PC-3 (cell line): ENCODE results near the gene TP53TG3B.
"Not testable (repeated sequence)": the region's sequence is repeated elsewhere in the genome, so short reads cannot be mapped to it uniquely, and the experiment has no call there.

Source experiments
- EZH2 ChIP-seq: fragments of 300-600 bp; sonication (generic); IDR thresholded peaks from one replicate; pipeline ENCODE4 v1.6.1; 2017; ENCODE audit warnings: antibody characterized with exemption, mild to moderate bottlenecking, low read length; ENCODE audit not compliant: unreplicated experiment
- EZH2phosphoT487 ChIP-seq: fragments of 300-600 bp; sonication (generic); IDR thresholded peaks from 2 replicates; pipeline ENCODE4 v1.6.1; 2018; ENCODE audit warnings: mild to moderate bottlenecking, antibody characterized with exemption, low read length, borderline replicate concordance
- TF ChIP-seq, protein P1 (sequence below): fragments of 300-600 bp; sonication (generic); conservative IDR thresholded peaks from 2 replicates; pipeline ENCODE4 v1.5.1; 2017; ENCODE audit warnings: antibody characterized with exemption, low read depth, mild to moderate bottlenecking, low read length

DNA sequence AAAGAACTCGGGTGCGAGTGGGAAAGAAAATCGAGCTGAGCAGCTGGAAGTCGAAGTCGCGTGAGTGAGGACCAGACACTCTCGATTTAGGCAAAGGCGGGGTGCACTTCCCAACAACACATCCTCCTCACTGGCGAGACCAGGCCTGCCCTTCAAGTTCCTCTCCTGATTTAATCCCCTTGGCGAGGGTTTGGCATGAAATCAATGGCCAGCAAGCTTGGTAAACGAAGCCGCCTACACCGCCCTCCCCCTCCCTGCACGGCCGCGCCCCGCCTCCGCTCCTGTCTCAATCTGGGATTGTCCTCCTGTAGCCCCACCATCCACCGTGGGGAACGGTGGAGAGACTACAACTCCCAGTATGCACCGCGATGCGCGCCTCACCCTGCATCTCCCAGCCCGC, at the start of gene TP53TG3B:
- TF ChIP-seq, protein P1, sequence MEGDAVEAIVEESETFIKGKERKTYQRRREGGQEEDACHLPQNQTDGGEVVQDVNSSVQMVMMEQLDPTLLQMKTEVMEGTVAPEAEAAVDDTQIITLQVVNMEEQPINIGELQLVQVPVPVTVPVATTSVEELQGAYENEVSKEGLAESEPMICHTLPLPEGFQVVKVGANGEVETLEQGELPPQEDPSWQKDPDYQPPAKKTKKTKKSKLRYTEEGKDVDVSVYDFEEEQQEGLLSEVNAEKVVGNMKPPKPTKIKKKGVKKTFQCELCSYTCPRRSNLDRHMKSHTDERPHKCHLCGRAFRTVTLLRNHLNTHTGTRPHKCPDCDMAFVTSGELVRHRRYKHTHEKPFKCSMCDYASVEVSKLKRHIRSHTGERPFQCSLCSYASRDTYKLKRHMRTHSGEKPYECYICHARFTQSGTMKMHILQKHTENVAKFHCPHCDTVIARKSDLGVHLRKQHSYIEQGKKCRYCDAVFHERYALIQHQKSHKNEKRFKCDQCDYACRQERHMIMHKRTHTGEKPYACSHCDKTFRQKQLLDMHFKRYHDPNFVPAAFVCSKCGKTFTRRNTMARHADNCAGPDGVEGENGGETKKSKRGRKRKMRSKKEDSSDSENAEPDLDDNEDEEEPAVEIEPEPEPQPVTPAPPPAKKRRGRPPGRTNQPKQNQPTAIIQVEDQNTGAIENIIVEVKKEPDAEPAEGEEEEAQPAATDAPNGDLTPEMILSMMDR = not testable (repeated sequence)
- TF ChIP-seq EZH2, EZH2phosphoT487: not testable (repeated sequence)
